Stimulated activated CD8-positive, alpha-beta memory T cell treated with anti-CD3 and anti-CD28 coated beads, Interleukin-2, amount 100 ng/mL, for 48 hours (primary cell): Measurements from ENCODE around the gene FAM133A.

Source experiments
- DNase-seq, 2 donors: peaks; one replicate each; pipeline ENCODE4 v3.0.0-alpha.2; 2020; ENCODE audit warnings: low read depth in 2 of 2

The FAM133A gene

GRCh38 chrX:93673869-93674271 is at the start of gene FAM133A:
FAM133A (plus strand) TSS chrX:93674206; CDS start chrX:93709420, 35,214 bp downstream.
- no peak for DNase-seq

DNA sequence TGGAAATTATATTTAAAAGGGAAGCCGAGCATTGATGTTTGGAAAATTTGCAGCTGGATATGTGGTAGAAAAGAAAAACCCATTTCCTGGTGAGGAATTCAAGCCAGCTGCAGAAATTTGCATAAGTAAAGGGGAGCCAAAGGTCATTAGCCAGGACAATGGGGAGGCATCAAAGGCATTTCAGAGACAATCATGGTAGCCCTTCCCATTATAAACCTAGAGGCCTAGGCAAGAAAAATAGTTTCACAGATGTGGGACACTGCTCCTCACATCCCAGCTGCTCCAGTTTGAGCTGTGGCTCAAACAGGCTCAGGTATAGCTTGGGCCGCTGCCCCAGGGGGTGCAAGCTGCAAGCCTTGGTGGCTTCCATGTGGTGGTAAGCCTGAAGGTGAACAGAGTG is 36.4 kb upstream of the FAM133A start:
- DNase-seq, result no peak

GRCh38 chrX:93649381-93649780 is 24.6 kb upstream of the FAM133A start:
- DNase-seq, result no peak

DNA sequence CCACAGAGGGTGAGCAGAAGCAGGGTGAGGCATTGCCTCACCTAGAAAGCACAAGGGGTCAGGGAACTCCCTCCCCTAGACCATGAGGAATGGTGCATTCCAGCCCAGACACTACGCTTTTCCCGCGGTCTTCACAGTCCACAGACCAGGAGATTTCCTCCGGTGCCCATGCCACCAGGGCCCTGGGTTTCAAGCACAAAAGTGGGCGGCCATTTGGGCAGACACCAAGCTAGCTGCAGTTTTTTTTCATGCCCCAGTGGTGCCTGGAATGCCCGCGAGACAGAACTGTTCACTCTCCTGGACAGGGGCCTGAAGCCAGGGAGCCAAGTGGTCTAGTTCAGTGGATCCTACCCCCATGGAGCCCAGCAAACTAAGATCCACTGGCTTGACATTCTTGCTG is 13.4 kb upstream of the FAM133A start:
- DNase-seq, result no peak

GRCh38 chrX:93673056-93673868 is 744 bp upstream of the FAM133A start, which contains the start of gene NAP1L3:
NAP1L3 (minus strand) TSS chrX:93673578; CDS start chrX:93673304, 274 bp downstream.
- peak; percentile 34 to 51 for DNase-seq

GRCh38 chrX:93695981-93696380 is 22.0 kb downstream of the FAM133A start:
- DNase-seq, result no peak

DNA sequence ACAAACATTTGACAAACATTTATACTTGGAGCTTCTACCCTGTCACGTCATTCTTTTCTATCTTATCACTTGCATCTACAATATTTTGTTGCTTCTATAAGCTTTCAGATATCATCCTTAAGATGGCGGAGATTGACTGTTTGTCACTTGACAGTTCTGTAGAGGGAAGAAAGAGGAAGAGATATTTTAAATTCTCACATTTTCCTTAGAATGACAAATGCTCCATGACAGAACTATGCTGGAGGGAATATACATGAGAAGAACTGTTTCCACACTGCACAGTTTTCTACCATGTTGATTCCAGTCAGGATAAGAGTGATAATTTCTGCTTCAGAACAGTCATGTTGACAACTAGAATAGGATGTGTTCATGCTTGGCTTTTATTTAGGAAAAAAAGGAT is 29.7 kb downstream of the FAM133A start:
- no peak for DNase-seq

- no peak for DNase-seq
Measured at GRCh38 chrX:93711076-93711475, 37.1 kb downstream of the FAM133A start.

- DNase-seq, result no peak
Measured at GRCh38 chrX:93741811-93742210, 67.8 kb downstream of the FAM133A start.

DNA sequence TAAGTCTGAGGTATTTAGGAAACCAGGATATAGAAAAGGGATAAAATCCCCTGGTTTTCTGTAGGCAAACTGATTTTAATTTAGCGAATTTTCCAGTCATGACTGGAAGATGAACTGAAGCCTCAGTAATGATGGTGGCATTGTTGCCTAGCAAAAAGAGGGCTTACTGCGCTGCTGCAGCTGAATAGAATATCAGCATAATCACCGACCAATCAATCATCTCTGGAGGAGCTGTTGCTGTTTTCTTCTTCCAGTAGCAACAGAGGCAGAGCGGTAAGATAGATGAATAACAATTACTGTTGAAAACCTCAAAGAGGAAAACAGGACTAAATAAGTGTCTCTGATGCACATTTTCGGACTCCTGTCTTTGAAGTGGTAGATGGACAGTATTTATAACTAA is 86.2 kb downstream of the FAM133A start:
- no peak for DNase-seq
